Motor neuron (in vitro differentiated cells): Measurements from ENCODE around the gene LIMK2. TPM values are rescaled to one million over a fixed set of nuclear protein-coding genes. Genes with fewer than 3 reads are reported as not detected.
"Not testable (repeated sequence)": the region's sequence is repeated elsewhere in the genome, so short reads cannot be mapped to it uniquely, and the experiment has no call there.

Experiments
- ATAC-seq, 8 experiments: fragments of 200-7000 bp; cut with Tn5 transposase; replicated peaks in 6 of 8; 2 replicates each; pipeline ENCODE4 v1.8.0; 2021; ENCODE audit warnings: mild to moderate bottlenecking in 8 of 8, moderate library complexity in 8 of 8
- H3K27ac ChIP-seq, 2 donors: fragments of 250-450 bp; sonication (Bioruptor Pico); 2 replicates each; pipeline ENCODE4 v1.9.0; 2021; ENCODE audit warnings: antibody characterized with exemption in 2 of 2, mild to moderate bottlenecking in 2 of 2, moderate library complexity in 1 of 2
- H3K4me1 ChIP-seq, 2 donors: fragments of 250-450 bp; sonication (Bioruptor Pico); replicated peaks in 1 of 2; 2 replicates each; pipeline ENCODE4 v1.6.1; 2021; ENCODE audit warnings: antibody characterized with exemption in 2 of 2, mild to moderate bottlenecking in 2 of 2, moderate library complexity in 1 of 2
- H3K4me3 ChIP-seq, 5 donors: fragments of 250-450 bp; sonication (Bioruptor Pico); 2 replicates each; pipeline ENCODE4 v1.9.0; 2021; ENCODE audit warnings: antibody characterized with exemption in 5 of 5, mild to moderate bottlenecking in 5 of 5, moderate library complexity in 4 of 5
- WGBS, 10 experiments: fragments of 450-650 bp; shearing (Covaris generic); methylation state at CpG; one replicate each; pipeline ENCODE4 v1.0.0; 2022; 5-methylcytosine and 5-hydroxymethylcytosine counted together
- in situ Hi-C, 9 experiments: fragments of 400-800 bp; cut with MboI; loops; one replicate each; pipeline ENCODE4 v1.15.0; 2021; ENCODE audit warnings: low sequenced_read_pairs in 9 of 9, low pct_unique_long_range_greater_than_20kb in 2 of 9; ENCODE audit not compliant: unreplicated experiment in 9 of 9
- total RNA-seq, 8 experiments: library from RNA; unstranded; fragments of 300-600 nt; gene quantifications; 2 replicates each; pipeline versions ENCODE4 v1.2.3 to v1.2.4, GENCODE V29; 2022

LIMK2 gene
- total RNA-seq, 8 experiments from 2014 or later, result 10.1 to 58.5 (median 26.3) TPM

GRCh38 chr22:31218565-31219262, 6.6 kb downstream of the LIMK2 start:
- Histone ChIP-seq H3K4me3 (no peak overlapping the region), H3K4me1 (peaks cover 10 to 12% of the 10 kb centered on the region in 2 donors), H3K27ac (no peak overlapping the region)
- 5 to 89% (median 35%) methylated on average over 1 to 3 of the region's 4 CpGs; no CpG with 5 or more reads in 2 of the 10 experiments for WGBS, 10 experiments
- ATAC-seq, result peak in 4 of 8 experiments; percentile 20 to 44 (median 38)
- in situ Hi-C loops, result no loop called here

GRCh38 chr22:31221084-31221483, 9.0 kb downstream of the LIMK2 start:
- WGBS, 10 experiments, result 80 to 100% (median 92%) methylated on average over 2 to 4 of the region's 4 CpGs; no CpG with 5 or more reads in 5 of the 10 experiments
- in situ Hi-C loops, result no loop called here
- Histone ChIP-seq H3K4me1 (peaks cover 10 to 12% of the 10 kb centered on the region in 2 donors), H3K27ac (no peak overlapping the region), H3K4me3 (no peak overlapping the region)
- no peak for ATAC-seq

GRCh38 chr22:31222736-31223135, 10.6 kb downstream of the LIMK2 start:
- 60 to 100% (median 86%) methylated on average over 2 to 5 of the region's 5 CpGs; no CpG with 5 or more reads in 1 of the 10 experiments for WGBS, 10 experiments
- ATAC-seq, result no peak

GRCh38 chr22:31223786-31224191, 11.7 kb downstream of the LIMK2 start:
- peak in 1 of 8 experiments; percentile 60 for ATAC-seq
- peaks cover 2 to 3% of the 10 kb centered on the region in 2 donors for H3K4me1 ChIP-seq
- no peak overlapping the region for H3K4me3 ChIP-seq
- in situ Hi-C loops, result no loop called here
- WGBS, 10 experiments, result 80 to 100% (median 92%) methylated on average over 1 to 3 of the region's 3 CpGs; no CpG with 5 or more reads in 5 of the 10 experiments
- H3K27ac ChIP-seq, result no peak overlapping the region

More at GRCh38 chr22:31222736-31223135, 10.6 kb downstream of the LIMK2 start:
- in situ Hi-C loops, result no loop called here
- Histone ChIP-seq H3K27ac (no peak overlapping the region), H3K4me3 (no peak overlapping the region), H3K4me1 (peaks cover 9 to 10% of the 10 kb centered on the region in 2 donors)

GRCh38 chr22:31224691-31225090, 12.6 kb downstream of the LIMK2 start:
- H3K4me1 ChIP-seq, H3K27ac ChIP-seq, H3K4me3 ChIP-seq, ATAC-seq: not testable (repeated sequence)
- in situ Hi-C loops, result loop anchor here in 1 of 9 experiments (25.0 kb wide), 1 partner anchor 87 kb away; the partner anchor contains the start of gene PLA2G3
- 60 to 83% (median 81%) methylated on average over 1 to 4 of the region's 4 CpGs; no CpG with 5 or more reads in 6 of the 10 experiments for WGBS, 10 experiments

DNA sequence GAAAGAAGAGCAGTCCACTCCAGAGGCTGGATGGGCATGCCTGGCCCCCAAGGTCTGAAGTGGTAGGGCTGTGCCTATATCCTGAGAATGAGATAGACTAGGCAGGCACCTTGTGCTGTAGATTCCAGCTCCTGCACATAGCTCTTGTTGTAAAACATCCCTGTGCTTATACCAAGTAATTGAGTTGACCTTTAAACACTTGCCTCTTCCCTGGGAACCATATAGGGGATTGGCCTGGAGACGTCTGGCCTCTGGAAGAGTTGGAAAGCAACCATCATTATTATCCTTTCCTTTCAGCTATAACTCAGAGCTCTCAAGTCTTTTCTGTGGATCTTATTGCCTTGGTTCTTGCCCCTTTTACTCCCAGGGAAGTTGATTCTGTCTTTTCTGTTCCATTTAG, 15.1 kb downstream of the LIMK2 start:
- in situ Hi-C loops, result loop anchor here in 1 of 9 experiments (25.0 kb wide), 1 partner anchor 90 kb away; the partner anchor contains the start of gene PLA2G3
- no peak for ATAC-seq
- no peak overlapping the region for H3K4me3 ChIP-seq
- peaks cover 0 to 8% of the 10 kb centered on the region in 2 donors for H3K4me1 ChIP-seq
- H3K27ac ChIP-seq, result no peak overlapping the region
- 40 to 83% (median 80%) methylated on average over 1 of the region's 1 CpG; no CpG with 5 or more reads in 7 of the 10 experiments for WGBS, 10 experiments

GRCh38 chr22:31229402-31230079, 17.4 kb downstream of the LIMK2 start:
- Histone ChIP-seq H3K27ac (no peak overlapping the region), H3K4me3 (no peak overlapping the region), H3K4me1 (peaks cover 0 to 8% of the 10 kb centered on the region in 2 donors)
- in situ Hi-C loops, result loop anchor here in 1 of 9 experiments (25.0 kb wide), 1 partner anchor 92 kb away; the partner anchor contains the start of gene PLA2G3
- 33 to 100% (median 62%) methylated on average over 1 to 3 of the region's 3 CpGs for WGBS, 10 experiments
- peak in 6 of 8 experiments; percentile 15 to 79 (median 63) for ATAC-seq

- Histone ChIP-seq H3K4me1 (peaks cover 0 to 8% of the 10 kb centered on the region in 2 donors), H3K4me3 (no peak overlapping the region), H3K27ac (no peak overlapping the region)
- in situ Hi-C loops, result loop anchor here in 1 of 9 experiments (25.0 kb wide), 1 partner anchor 93 kb away; the partner anchor contains the start of gene PLA2G3
- 40 to 100% (median 82%) methylated on average over 1 to 5 of the region's 6 CpGs; no CpG with 5 or more reads in 1 of the 10 experiments for WGBS, 10 experiments
- no peak for ATAC-seq
Measured at GRCh38 chr22:31230155-31230870, 18.2 kb downstream of the LIMK2 start.

DNA sequence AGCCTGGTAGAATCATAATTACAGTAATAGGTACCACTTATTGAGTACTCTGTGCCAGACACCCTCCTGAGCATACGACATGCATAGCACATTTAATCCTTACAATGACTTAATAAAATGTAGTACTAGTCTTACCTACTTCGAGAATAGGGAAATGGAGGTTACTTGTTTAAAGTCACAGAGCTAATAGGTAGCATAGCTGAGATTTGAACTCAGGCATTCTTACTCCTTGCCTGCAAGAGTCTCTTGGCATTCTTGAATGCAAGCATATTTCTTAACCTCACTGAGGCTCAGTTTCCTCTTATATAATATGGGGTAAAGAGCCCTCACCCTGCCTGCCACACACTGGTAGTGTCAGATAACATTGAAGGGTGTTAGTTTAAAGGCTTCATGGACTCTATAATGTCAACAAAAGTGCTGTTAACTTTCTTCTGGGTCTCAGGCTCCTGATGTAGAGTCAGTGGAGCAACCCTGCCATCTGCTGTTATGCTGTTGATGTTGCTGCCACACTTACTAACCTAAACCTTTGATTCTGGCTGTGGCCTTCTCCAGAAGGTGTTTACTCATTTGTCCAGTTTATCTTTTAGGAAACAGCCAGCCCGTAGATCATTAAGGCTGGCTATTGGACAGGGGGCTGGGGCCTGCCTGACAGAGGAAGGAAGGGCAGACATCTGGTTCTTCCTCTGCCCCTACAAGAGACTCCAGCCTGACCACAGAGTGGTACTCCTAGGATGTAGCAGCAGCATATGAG, 18.9 kb downstream of the LIMK2 start:
- 36 to 86% (median 70%) methylated on average over 1 to 3 of the region's 3 CpGs; no CpG with 5 or more reads in 2 of the 10 experiments for WGBS, 10 experiments
- Histone ChIP-seq H3K4me1 (peaks cover 0 to 8% of the 10 kb centered on the region in 2 donors), H3K4me3 (no peak overlapping the region), H3K27ac (no peak overlapping the region)
- ATAC-seq, result peak in 6 of 8 experiments; percentile 40 to 88 (median 81)
- in situ Hi-C loops, result loop anchor here in 1 of 9 experiments (25.0 kb wide), 1 partner anchor 94 kb away; the partner anchor contains the start of gene PLA2G3

- Histone ChIP-seq H3K27ac (no peak overlapping the region), H3K4me3 (no peak overlapping the region), H3K4me1 (peaks cover 0 to 8% of the 10 kb centered on the region in 2 donors)
- ATAC-seq, result no peak
- 78 to 100% (median 95%) methylated on average over 2 to 3 of the region's 3 CpGs; no CpG with 5 or more reads in 4 of the 10 experiments for whole genome bisulfite sequencing, 10 experiments
- in situ Hi-C loops, result loop anchor here in 1 of 9 experiments (25.0 kb wide), 1 partner anchor 96 kb away; the partner anchor contains the start of gene PLA2G3
Measured at GRCh38 chr22:31233001-31233400, 20.9 kb downstream of the LIMK2 start.

GRCh38 chr22:31235081-31235480, 23.0 kb downstream of the LIMK2 start:
- in situ Hi-C loops, result loop anchor here in 1 of 9 experiments (25.0 kb wide), 1 partner anchor 98 kb away; the partner anchor contains the start of gene PLA2G3
- H3K4me1 ChIP-seq, result no peaks in the 10 kb centered on the region
- no peak for ATAC-seq
- H3K27ac ChIP-seq, result no peak overlapping the region
- 40 to 100% (median 67%) methylated on average over 1 to 3 of the region's 3 CpGs; no CpG with 5 or more reads in 3 of the 10 experiments for WGBS, 10 experiments
- H3K4me3 ChIP-seq, result no peak overlapping the region
